Lower leg skin (tissue), 3 donors: ENCODE data around the gene RIC8A.

Experiments
- POLR2A ChIP-seq, 2 donors: fragments of 450-650 bp; IDR thresholded peaks; one replicate each; pipeline ENCODE4 v1.6.1; 2016 to 2017; ENCODE audit warnings: antibody characterized with exemption in 2 of 2, mild to moderate bottlenecking in 1 of 2, moderate library complexity in 1 of 2
- TF ChIP-seq, protein P1 (sequence below), 3 donors: fragments of 450-650 bp; IDR thresholded peaks; one replicate each; pipeline ENCODE4 v1.5.1; 2016; ENCODE audit warnings: antibody characterized with exemption in 3 of 3, mild to moderate bottlenecking in 3 of 3, moderate library complexity in 2 of 3

DNA sequence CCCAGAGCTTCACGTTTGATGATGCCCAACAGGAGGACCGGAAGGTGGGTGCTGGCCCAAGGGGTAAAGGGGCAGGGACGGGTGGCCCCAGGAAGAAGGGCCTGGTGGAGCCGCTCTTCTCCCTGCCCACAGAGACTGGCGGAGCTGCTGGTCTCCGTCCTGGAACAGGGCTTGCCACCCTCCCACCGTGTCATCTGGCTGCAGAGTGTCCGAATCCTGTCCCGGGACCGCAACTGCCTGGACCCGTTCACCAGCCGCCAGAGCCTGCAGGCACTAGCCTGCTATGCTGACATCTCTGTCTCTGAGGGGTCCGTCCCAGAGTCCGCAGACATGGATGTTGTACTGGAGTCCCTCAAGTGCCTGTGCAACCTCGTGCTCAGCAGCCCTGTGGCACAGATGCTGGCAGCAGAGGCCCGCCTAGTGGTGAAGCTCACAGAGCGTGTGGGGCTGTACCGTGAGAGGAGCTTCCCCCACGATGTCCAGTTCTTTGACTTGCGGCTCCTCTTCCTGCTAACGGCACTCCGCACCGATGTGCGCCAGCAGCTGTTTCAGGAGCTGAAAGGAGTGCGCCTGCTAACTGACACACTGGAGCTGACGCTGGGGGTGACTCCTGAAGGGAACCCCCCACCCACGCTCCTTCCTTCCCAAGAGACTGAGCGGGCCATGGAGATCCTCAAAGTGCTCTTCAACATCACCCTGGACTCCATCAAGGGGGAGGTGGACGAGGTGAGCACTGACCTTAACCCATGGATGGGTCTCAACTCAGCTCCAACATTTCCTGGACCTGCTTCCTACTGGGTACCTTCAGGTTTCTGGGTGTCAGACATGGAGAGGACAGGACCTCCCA is 2.0 kb downstream of the RIC8A start:
- TF ChIP-seq POLR2A (IDR thresholded peaks at IDR 0.05) = no peak
- TF ChIP-seq, protein P1, sequence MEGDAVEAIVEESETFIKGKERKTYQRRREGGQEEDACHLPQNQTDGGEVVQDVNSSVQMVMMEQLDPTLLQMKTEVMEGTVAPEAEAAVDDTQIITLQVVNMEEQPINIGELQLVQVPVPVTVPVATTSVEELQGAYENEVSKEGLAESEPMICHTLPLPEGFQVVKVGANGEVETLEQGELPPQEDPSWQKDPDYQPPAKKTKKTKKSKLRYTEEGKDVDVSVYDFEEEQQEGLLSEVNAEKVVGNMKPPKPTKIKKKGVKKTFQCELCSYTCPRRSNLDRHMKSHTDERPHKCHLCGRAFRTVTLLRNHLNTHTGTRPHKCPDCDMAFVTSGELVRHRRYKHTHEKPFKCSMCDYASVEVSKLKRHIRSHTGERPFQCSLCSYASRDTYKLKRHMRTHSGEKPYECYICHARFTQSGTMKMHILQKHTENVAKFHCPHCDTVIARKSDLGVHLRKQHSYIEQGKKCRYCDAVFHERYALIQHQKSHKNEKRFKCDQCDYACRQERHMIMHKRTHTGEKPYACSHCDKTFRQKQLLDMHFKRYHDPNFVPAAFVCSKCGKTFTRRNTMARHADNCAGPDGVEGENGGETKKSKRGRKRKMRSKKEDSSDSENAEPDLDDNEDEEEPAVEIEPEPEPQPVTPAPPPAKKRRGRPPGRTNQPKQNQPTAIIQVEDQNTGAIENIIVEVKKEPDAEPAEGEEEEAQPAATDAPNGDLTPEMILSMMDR (IDR thresholded peaks at IDR 0.05) = no peak
